Choroid plexus epithelial cell (primary cell): ENCODE data around the gene RAB23.
"Not testable (repeated sequence)": the region's sequence is repeated elsewhere in the genome, so short reads cannot be mapped to it uniquely, and the experiment has no call there.

ENCODE experiments used
- DNase-seq: peaks from one replicate; pipeline ENCODE4 v3.0.0-alpha.2; 2010; ENCODE audit warnings: low read depth
- H3K4me3 ChIP-seq: 2 replicates; pipeline ENCODE4 v1.5.1; 2011; ENCODE audit warnings: low read depth, mild to moderate bottlenecking, control low read depth, low read length, moderate library complexity
- TF ChIP-seq, protein P1 (sequence below): conservative IDR thresholded peaks from 2 replicates; pipeline ENCODE4 v1.5.1; 2011; ENCODE audit warnings: low read depth, mild to moderate bottlenecking, control low read depth, inconsistent platforms, low read length, moderate library complexity

RAB23 gene

DNA sequence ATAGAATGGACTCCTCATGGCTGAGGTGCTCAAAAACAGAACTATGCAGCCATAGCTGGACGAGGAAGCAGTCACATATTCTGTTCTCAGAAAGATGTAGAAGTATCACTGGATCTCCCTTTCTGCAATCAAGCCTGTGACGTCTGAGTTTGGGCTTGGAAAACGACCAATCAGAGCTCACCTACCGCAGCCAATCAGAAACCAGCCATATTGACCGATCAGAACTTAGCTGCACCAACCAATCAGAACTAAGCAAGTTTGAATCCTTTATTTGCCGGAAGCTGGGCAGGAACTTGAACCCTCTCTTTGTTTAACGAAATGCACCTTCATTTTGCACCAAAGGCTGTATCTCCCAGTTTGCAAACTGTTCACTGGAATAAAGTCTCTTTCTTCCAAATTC is 21.8 kb upstream of the RAB23 start:
- no peak overlapping the region for H3K4me3 ChIP-seq
- TF ChIP-seq, protein P1, sequence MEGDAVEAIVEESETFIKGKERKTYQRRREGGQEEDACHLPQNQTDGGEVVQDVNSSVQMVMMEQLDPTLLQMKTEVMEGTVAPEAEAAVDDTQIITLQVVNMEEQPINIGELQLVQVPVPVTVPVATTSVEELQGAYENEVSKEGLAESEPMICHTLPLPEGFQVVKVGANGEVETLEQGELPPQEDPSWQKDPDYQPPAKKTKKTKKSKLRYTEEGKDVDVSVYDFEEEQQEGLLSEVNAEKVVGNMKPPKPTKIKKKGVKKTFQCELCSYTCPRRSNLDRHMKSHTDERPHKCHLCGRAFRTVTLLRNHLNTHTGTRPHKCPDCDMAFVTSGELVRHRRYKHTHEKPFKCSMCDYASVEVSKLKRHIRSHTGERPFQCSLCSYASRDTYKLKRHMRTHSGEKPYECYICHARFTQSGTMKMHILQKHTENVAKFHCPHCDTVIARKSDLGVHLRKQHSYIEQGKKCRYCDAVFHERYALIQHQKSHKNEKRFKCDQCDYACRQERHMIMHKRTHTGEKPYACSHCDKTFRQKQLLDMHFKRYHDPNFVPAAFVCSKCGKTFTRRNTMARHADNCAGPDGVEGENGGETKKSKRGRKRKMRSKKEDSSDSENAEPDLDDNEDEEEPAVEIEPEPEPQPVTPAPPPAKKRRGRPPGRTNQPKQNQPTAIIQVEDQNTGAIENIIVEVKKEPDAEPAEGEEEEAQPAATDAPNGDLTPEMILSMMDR: no peak
- no peak for DNase-seq

DNA sequence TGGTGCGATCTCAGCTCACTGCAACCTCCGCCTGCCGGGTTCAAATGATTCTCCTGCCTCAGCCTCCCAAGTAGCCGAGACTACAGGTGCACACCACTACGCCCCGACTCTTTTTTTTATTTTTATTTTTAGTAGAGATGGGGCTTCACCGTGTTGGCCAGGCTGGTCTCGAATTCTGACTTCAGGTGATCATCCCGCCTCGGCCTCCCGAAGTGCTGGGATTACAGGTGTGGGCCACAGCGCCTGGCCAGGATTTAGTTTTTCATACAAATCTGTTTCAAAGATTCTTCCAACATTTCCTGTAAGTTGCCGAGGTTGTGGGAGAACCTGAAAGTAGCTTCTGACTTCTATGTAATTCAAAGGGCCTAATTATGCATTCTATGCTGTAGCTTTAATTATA is 21.4 kb upstream of the RAB23 start:
- not testable (repeated sequence) for DNase-seq, H3K4me3 ChIP-seq

DNA sequence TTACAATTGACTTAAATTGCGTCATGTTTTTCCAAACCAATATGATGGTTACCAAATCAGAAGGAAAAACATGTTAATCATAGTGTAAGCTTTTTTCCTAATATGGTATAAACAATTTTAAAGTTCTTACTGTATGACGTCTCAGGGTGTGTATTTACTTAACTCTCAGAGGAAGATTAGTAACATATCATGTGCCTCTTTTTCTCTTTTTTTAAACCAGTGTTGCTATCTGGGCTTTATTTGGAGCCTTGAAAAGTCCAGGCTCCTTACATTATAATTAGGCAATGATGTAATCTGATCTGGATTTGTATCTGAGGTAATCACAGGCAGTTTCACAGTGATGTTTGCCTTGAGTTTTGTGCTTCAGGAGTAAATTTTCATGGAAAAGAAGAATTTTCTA is 20.4 kb upstream of the RAB23 start:
- DNase-seq: peak; percentile 97
- TF ChIP-seq, protein P1: no peak
- no peak overlapping the region for H3K4me3 ChIP-seq

DNA sequence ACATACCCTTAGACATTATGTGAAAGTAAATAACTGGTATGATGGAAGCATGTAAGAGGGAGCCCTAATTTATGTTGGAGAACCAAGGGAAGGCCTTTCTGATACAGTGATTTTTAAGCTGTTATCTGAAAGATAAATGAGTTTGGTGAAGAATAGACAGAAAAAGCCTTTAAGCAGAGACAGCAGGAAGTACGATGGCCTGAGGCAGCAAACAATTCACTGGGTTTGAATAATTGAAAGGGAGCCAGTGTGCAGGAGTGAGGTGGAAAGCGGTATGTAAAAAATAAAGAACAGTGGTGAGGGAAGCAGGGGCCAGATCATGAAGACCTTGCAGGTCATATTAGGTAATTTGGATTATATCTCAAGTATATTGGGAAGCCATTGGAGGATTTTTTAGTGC is 4.1 kb upstream of the RAB23 start:
- TF ChIP-seq, protein P1: no peak
- no peak overlapping the region for H3K4me3 ChIP-seq
- DNase-seq: no peak

DNA sequence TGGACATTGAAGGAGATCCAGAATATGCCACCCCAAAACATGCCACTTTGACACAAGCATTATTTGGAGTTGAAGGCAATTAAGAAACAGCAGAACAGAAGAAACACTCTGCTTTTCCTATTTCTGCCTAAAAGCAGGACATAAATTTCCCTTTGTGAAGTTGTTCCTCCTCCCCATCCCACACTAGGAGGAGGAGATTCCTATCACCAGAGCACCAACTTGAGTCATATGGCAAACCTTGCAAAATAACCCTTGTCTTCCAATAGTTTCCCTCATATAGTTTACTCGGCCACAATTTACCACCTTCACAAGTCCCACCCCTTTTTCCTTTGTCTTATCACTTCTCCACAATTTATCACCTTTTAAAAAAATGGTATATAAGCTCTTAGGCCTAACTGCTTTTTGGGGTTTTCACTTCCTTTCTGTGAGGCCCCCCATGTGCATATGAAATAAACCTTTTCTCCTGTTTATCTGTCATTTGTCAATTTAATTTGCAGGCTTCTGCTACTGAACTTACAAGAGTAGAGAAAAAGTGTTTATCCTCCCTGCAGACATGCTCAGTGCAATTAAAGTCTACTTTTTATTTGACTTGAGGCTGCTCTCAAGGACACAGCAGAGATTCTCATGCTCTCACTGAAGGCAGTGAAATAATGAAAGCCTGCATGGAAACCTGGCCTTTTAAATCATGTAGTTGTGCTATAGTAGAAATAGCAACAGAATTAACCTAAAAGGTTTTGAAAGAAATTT is 2.8 kb upstream of the RAB23 start:
- TF ChIP-seq, protein P1: no peak
- no peak overlapping the region for H3K4me3 ChIP-seq
- DNase-seq: peak; percentile 61

DNA sequence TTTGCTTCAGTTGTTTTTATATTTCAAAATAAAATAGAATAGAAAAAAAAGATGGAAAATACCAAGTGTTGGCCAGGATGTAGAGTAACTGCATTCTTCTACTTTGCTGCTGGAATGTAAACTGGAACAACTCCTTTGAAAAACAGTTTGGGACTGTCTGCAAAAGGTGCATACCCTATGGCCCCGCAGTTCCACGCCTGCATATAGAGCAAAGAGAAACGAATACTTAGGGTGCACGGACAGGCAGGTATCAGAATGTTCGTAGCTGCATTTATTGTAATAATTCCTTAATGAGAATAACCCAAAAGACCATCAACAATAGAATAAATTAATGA is 603 bp upstream of the RAB23 start:
- peak overlapping the region; percentile 89 for H3K4me3 ChIP-seq

DNA sequence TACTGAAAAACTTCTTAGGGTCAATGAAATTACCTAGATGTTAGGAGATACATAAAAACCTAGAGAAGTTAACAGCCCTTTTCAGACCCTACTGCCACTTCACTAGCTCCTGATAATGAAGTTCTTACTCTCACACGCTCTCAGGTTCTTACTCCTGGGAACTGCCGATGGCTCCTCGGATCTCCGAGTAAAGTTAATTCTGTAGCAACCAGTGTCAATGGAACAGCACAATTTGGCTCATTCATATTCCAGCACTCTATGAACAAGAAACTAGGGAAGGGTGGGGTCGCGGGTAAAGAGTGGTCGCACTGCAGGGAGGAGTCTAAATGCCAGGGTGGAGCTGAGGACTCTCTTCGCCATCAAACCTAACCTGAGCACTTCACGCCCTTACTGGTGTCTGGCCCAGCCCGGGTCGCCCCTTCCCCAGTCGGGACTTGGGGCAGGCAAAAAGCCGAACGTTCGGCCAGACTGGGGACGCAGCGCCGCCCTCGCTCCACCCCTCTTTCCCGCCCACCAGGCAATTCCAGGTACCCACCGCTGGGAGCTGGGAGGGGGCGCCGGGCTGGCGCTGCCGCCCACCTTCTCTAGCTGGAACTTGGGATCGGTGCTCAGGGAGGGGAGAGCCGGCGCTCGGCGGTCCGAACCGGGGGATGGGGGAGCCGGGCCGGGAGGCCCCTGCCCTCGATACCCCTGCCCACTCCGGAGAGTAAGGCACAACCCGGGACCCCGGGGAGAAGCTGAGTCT is 744 bp downstream of the RAB23 start:
- H3K4me3 ChIP-seq: peak overlapping the region; percentile 89
- peak; percentile 64 for DNase-seq
- TF ChIP-seq, protein P1: peak; percentile 43

More for the DNA sequence above, 603 bp upstream of the RAB23 start:
- TF ChIP-seq, protein P1: no peak
- peak; percentile 40 for DNase-seq
